H1 (cell line): ENCODE results near the gene MRGPRE. TPM values are rescaled to one million over a fixed set of nuclear protein-coding genes. Genes with fewer than 3 reads are reported as not detected.
A peak's percentile ranks its signal among the peaks of the same experiment; 100 is the strongest.

Source experiments
- CTCF ChIA-PET: fragments of 300-600 bp; sonication (Branson Sonifier 250); formaldehyde crosslinking; loops from one replicate; lab custom pipeline; 2021; ENCODE audit not compliant: partially characterized antibody; lab: Charles Lee
- POLR2A ChIA-PET: fragments of 300-600 bp; sonication (Branson Sonifier 250); formaldehyde crosslinking; loops from one replicate; lab custom pipeline; 2021; ENCODE audit warnings: inconsistent platforms; ENCODE audit not compliant: partially characterized antibody; lab: Charles Lee
- DNase-seq, 2 experiments: peaks; one replicate each; pipeline versions ENCODE4 v3.0.0 to v3.0.0-alpha.2; 2010 to 2022; ENCODE audit warnings: low spot score in 2 of 2, low read depth in 1 of 2, mixed read lengths in 1 of 2
- FAIRE-seq: peaks from 2 replicates; lab custom pipeline; 2011; peaks lifted over from hg19 to GRCh38; lab: Jason Lieb, UNC
- H2AFZ ChIP-seq: 2 replicates; pipeline ENCODE4 v1.8.1; 2012; ENCODE audit warnings: low read length, inconsistent platforms
- H2AK5ac ChIP-seq: 2 replicates; pipeline ENCODE4 v1.6.1; 2013; ENCODE audit warnings: low read depth, low read length
- H2BK120ac ChIP-seq: replicated peaks from 2 replicates; pipeline ENCODE3; 2013; ENCODE audit warnings: low read depth, low read length, inconsistent platforms
- H2BK12ac ChIP-seq: 2 replicates; pipeline ENCODE4 v1.6.1; 2013; ENCODE audit warnings: low read depth, low read length
- H2BK15ac ChIP-seq: 2 replicates; pipeline ENCODE4 v1.6.1; 2013; ENCODE audit warnings: low read length
- H2BK20ac ChIP-seq: 2 replicates; pipeline ENCODE4 v1.6.1; 2013; ENCODE audit warnings: low read length
- H2BK5ac ChIP-seq: 2 replicates; pipeline ENCODE4 v1.6.1; 2013; ENCODE audit warnings: low read depth, low read length
- H3K14ac ChIP-seq: 2 replicates; pipeline ENCODE4 v1.6.1; 2013; ENCODE audit warnings: inconsistent platforms; ENCODE audit not compliant: insufficient read length
- H3K18ac ChIP-seq: 2 replicates; pipeline ENCODE4 v1.6.1; 2013; ENCODE audit warnings: low read length; ENCODE audit errors: extremely low read depth
- H3K23ac ChIP-seq: 2 replicates; pipeline ENCODE4 v1.6.1; 2013; ENCODE audit warnings: inconsistent platforms; ENCODE audit not compliant: insufficient read length
- H3K23me2 ChIP-seq: 2 replicates; pipeline ENCODE4 v1.6.1; 2013; ENCODE audit warnings: low read depth, low read length
- H3K27ac ChIP-seq: 2 replicates; pipeline ENCODE4 v1.6.1; 2011; ENCODE audit warnings: low read depth, low read length, inconsistent platforms
- H3K27me3 ChIP-seq, 4 experiments: replicated peaks in 1 of 4; 1 replicate in 1 of 4; 2 replicates in 3 of 4; pipeline versions ENCODE4 v1.6.1 to v1.8.1; 2011 to 2013; ENCODE audit warnings: low read length in 3 of 4, mild to moderate bottlenecking in 3 of 4, inconsistent platforms in 2 of 4, mixed read lengths in 2 of 4, moderate library complexity in 1 of 4; ENCODE audit not compliant: control insufficient read depth in 3 of 4, insufficient read depth in 3 of 4; ENCODE audit errors: extremely low read depth in 1 of 4
- H3K36me3 ChIP-seq, 4 experiments: 2 replicates each; pipeline versions ENCODE4 v1.6.1 to v1.8.1; 2011 to 2013; ENCODE audit warnings: mild to moderate bottlenecking in 4 of 4, low read length in 3 of 4, moderate library complexity in 2 of 4, control low read depth in 1 of 4, inconsistent platforms in 1 of 4; ENCODE audit not compliant: insufficient read depth in 4 of 4, control insufficient read depth in 2 of 4
- H3K4ac ChIP-seq: replicated peaks from 2 replicates; pipeline ENCODE3; 2013; ENCODE audit warnings: low read length, low read depth, mixed read lengths, inconsistent platforms; ENCODE audit not compliant: insufficient read length
- H3K4me1 ChIP-seq, 4 experiments: replicated peaks in 1 of 4; 1 replicate in 1 of 4; 2 replicates in 3 of 4; pipeline versions ENCODE4 v1.6.1 to v1.8.1; 2011 to 2013; ENCODE audit warnings: low read length in 3 of 4, inconsistent platforms in 2 of 4, mixed read lengths in 1 of 4; ENCODE audit not compliant: insufficient read depth in 4 of 4, control insufficient read depth in 3 of 4
- H3K4me2 ChIP-seq, 2 experiments: 2 replicates each; pipeline versions ENCODE4 v1.6.1 to v1.8.1; 2011 to 2013; ENCODE audit warnings: low read depth in 2 of 2, low read length in 2 of 2, control low read depth in 1 of 2, inconsistent platforms in 1 of 2, mild to moderate bottlenecking in 1 of 2; ENCODE audit not compliant: insufficient read depth in 1 of 2
- H3K4me3 ChIP-seq, 4 experiments: fragments of 200-600, 300-600 bp in 1 of 4; sonication (generic), shearing (Covaris generic), sonication (Bioruptor Twin) in 1 of 4; 2 replicates each; pipeline versions ENCODE4 v1.5.1 to v1.8.1; 2011 to 2016; ENCODE audit warnings: low read length in 4 of 4, low read depth in 3 of 4, control low read depth in 2 of 4, inconsistent platforms in 2 of 4, mild to moderate bottlenecking in 2 of 4, mixed read lengths in 1 of 4, moderate library complexity in 1 of 4; ENCODE audit not compliant: insufficient read depth in 2 of 4; ENCODE audit errors: extremely low read depth in 1 of 4
- H3K56ac ChIP-seq: replicated peaks from 2 replicates; pipeline ENCODE3; 2013; ENCODE audit warnings: low read depth, mild to moderate bottlenecking, mixed read lengths, low read length, inconsistent platforms; ENCODE audit not compliant: insufficient read length
- H3K79me1 ChIP-seq: 2 replicates; pipeline ENCODE4 v1.6.1; 2013; ENCODE audit warnings: low read depth, low read length, control low read depth
- H3K79me2 ChIP-seq, 2 experiments: 2 replicates each; pipeline versions ENCODE4 v1.6.1 to v1.8.1; 2012 to 2013; ENCODE audit warnings: low read length in 2 of 2, mild to moderate bottlenecking in 2 of 2, inconsistent platforms in 1 of 2; ENCODE audit not compliant: insufficient read depth in 2 of 2, control insufficient read depth in 1 of 2
- H3K9ac ChIP-seq, 4 experiments: replicated peaks in 1 of 4; 1 replicate in 1 of 4; 2 replicates in 3 of 4; pipeline versions ENCODE4 v1.6.1 to v1.8.1; 2011 to 2013; ENCODE audit warnings: low read depth in 3 of 4, low read length in 3 of 4, control low read depth in 2 of 4, mild to moderate bottlenecking in 2 of 4, moderate library complexity in 2 of 4, inconsistent platforms in 1 of 4; ENCODE audit errors: extremely low read depth in 1 of 4
- H3K9me3 ChIP-seq, 2 experiments: 2 replicates each; pipeline versions ENCODE4 v1.6.1 to v1.8.1; 2012 to 2013; ENCODE audit warnings: mild to moderate bottlenecking in 2 of 2, moderate library complexity in 2 of 2, control low read depth in 1 of 2, inconsistent platforms in 1 of 2, low read depth in 1 of 2, low read length in 1 of 2, mixed read lengths in 1 of 2; ENCODE audit not compliant: insufficient read depth in 2 of 2
- H4K20me1 ChIP-seq, 2 experiments: replicated peaks in 1 of 2; 2 replicates each; pipeline versions ENCODE3 to v1.8.1; 2011 to 2013; ENCODE audit warnings: inconsistent platforms in 2 of 2, low read length in 2 of 2, mild to moderate bottlenecking in 1 of 2; ENCODE audit not compliant: insufficient read depth in 2 of 2, control insufficient read depth in 1 of 2
- H4K5ac ChIP-seq: 2 replicates; pipeline ENCODE4 v1.6.1; 2013; ENCODE audit warnings: low read length, low read depth, mixed read lengths, inconsistent platforms; ENCODE audit not compliant: insufficient read length
- H4K8ac ChIP-seq: 2 replicates; pipeline ENCODE4 v1.8.0; 2013; ENCODE audit warnings: mild to moderate bottlenecking, moderate library complexity, low read length, inconsistent platforms; ENCODE audit not compliant: insufficient read depth; ENCODE audit errors: extremely low read depth
- H4K91ac ChIP-seq: replicated peaks from 2 replicates; pipeline ENCODE3; 2013; ENCODE audit warnings: low read length, mixed read lengths, inconsistent platforms; ENCODE audit not compliant: insufficient read length
- SIN3A ChIP-seq, 2 experiments: IDR thresholded peaks in 1 of 2; conservative IDR thresholded peaks in 1 of 2; 2 replicates each; pipeline ENCODE4 v1.6.1; 2011 to 2012; ENCODE audit warnings: low read length in 2 of 2, improper control_type of control experiment in 1 of 2, low read depth in 1 of 2, mild to moderate bottlenecking in 1 of 2
- TAF1 ChIP-seq: IDR thresholded peaks from 2 replicates; pipeline ENCODE4 v1.6.1; 2011; ENCODE audit warnings: mild to moderate bottlenecking, low read depth, low read length
- WGBS, 2 experiments: shearing (Covaris generic) in 1 of 2; methylation state at CpG; one replicate each; pipeline versions ENCODE4 v1.1.6 to v1.1.7; 2013 to 2015; ENCODE audit warnings: low lambda C conversion rate in 2 of 2, mixed read lengths in 2 of 2, inconsistent platforms in 1 of 2, low coverage in 1 of 2, missing lambda C conversion rate in 1 of 2; ENCODE audit not compliant: insufficient replicate concordance in 2 of 2, insufficient coverage in 1 of 2, insufficient read length in 1 of 2; ENCODE audit errors: extremely low coverage in 1 of 2, missing lambda C conversion rate in 1 of 2; 5-methylcytosine and 5-hydroxymethylcytosine counted together
- polyA plus RNA-seq, 7 experiments: library from polyadenylated mRNA; depleted of rRNA in 3 of 7; stranded (reverse) in 5 of 7; unstranded in 2 of 7; fragments of >200 nt in 5 of 7; fragments of 200-250 nt in 2 of 7; gene quantifications; 1 replicate in 5 of 7; 2 replicates in 1 of 7; 4 replicates in 1 of 7; pipeline versions ENCODE4 v1.2.1 to v1.2.3, GENCODE V29; 2011 to 2013; ENCODE audit warnings: missing spikeins in 2 of 7, mixed read lengths in 2 of 7
- total RNA-seq: library from RNA; stranded (reverse); fragmentation: NEBNext Ultra II Directional; extraction: Animal tissue kit (Norgen Biotek cat#: 25700); gene quantifications from 2 replicates; pipeline ENCODE4 v1.2.1, GENCODE V29; 2021

The MRGPRE gene
- total and polyA plus RNA-seq, 2 of the 8 experiments (the other 6 are each of a cell fraction or from before 2014, with no cell fraction given) = not detected

DNA sequence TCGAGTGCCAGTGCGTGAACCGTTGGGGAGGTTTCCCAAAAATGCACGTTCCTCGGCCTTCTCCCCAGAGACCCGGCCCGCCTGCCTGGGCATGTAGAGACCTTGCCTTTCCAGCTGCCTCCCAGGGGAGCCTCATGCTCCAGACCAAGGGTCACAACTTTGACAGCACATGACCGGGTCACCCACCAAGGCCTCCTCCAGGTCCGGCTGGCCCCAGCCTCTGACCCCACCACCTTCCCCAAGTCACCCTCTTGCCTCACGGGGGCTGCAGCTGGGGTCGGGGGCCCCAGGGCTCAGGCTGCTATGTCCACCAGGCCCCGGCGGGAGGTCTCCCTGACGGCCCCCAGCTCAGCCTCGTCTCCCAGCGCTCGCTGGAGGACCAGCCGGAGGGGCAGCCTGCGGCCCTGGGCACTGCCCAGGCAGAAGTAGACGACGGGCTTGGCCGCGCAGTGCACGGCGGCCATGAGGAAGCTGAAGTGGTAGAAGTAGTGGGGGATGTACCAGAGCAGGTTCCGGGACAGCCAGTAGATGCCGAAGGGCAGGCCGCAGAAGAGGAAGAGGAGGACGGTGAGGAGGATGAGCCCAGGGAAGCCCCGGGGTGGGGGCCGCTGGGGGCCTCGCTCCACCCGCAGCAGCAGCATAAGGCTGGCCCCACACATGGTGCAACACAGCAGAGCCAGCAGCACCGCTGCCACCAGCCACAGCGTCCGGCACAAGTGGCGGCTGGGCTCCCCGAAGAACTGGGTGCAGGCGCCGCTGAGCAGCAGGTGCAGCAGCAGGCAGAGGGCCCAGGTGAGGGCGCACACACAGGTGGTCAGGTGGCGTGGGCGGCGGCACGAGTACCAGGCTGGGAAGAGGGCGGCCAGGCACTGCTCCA, 4.4 kb downstream of the MRGPRE start:
- WGBS, 2 experiments = 90% methylated on average over 44 of the region's 46 CpGs; no CpG with 5 or more reads in 1 of the 2 experiments
- ChIA-PET CTCF (interaction anchor here (0.6 to 3.2 kb wide), 6 partner anchors 10 to 136 kb away, joined by 3 to 15 read pairs (median 4); no protein-coding TSS in a partner anchor), POLR2A (no interaction called here)
- peak overlapping the region; percentile 9; the same call in 1 of the 2 replicates for H3K18ac ChIP-seq
- H3K36me3 ChIP-seq = no peaks in the 10 kb centered on the region
- FAIRE-seq (no peak), DNase-seq (no peak)
- H2AFZ ChIP-seq = no peak overlapping the region
- H3K27ac ChIP-seq = no peak overlapping the region
- no peak overlapping the region for H4K5ac ChIP-seq
- H2BK20ac ChIP-seq = no peak overlapping the region
- no peak overlapping the region for H3K4me2 ChIP-seq
- no peak overlapping the region; the same call in 1 of the 2 replicates for H4K8ac ChIP-seq
- no peak overlapping the region for H3K9ac ChIP-seq
- H2BK12ac ChIP-seq = no peak overlapping the region
- H2BK15ac ChIP-seq = 0 out of 2 replicates have a peak overlapping the region, but pooled peaks have one; percentile 31
- no peak overlapping the region for H3K23ac ChIP-seq
- peaks cover 0 to 19% (median 7%) of the 10 kb centered on the region in 4 experiments; a peak in 6 of 7 replicates for H3K4me1 ChIP-seq
- no peaks in the 10 kb centered on the region for H3K23me2 ChIP-seq
- H3K4me3 ChIP-seq = no peak overlapping the region
- H4K91ac ChIP-seq = no peak overlapping the region
- H4K20me1 ChIP-seq = no peaks in the 10 kb centered on the region
- H3K79me2 ChIP-seq = no peaks in the 10 kb centered on the region
- no peaks in the 10 kb centered on the region for H3K9me3 ChIP-seq
- no peaks in the 10 kb centered on the region for H3K27me3 ChIP-seq
- no peak overlapping the region for H2BK5ac ChIP-seq
- no peak overlapping the region for H3K14ac ChIP-seq
- no peak overlapping the region for H2AK5ac ChIP-seq
- H3K4ac ChIP-seq = no peak overlapping the region
- no peaks in the 10 kb centered on the region for H3K79me1 ChIP-seq
- H3K56ac ChIP-seq = no peak overlapping the region
- no peak overlapping the region for H2BK120ac ChIP-seq
- no peak for TF ChIP-seq TAF1
- TF ChIP-seq SIN3A (conservative IDR thresholded peaks at IDR 0.05 in 1 of 2, IDR thresholded peaks at IDR 0.05 in 1 of 2; ENCODE audit: low read depth in 1 of 2, low read length in 2 of 2) = no peak
